Measurements from ENCODE around the gene TBC1D1.

TBC1D1 gene

DNA sequence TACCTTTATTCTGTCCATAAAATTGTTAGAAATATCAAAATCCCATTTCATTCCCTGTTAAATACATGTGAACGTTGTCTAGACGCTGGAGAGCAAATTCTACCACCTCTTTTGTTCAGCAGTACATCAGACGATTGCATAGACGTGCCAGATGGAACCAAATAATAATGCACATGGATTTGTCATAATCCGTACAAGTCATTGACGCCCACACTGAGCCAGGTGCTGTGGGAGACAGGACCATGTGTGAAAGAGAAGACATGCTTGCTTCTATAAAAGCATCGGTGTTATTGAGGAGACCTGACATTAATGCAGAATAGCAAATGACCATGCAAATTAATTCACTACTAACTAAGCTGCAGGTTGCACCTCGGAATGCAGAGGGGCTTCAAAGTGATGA lies 244.3 kb downstream of the TBC1D1 start:
- peaks cover 22% of the 10 kb centered on the region for H3K4me1 ChIP-seq (ENCODE audit: control insufficient read depth, insufficient read depth, low read length)
- H3K4me3 ChIP-seq (ENCODE audit: low read depth, low read length): no peak overlapping the region
- H3K9ac ChIP-seq (ENCODE audit: low read length): no peak overlapping the region
- H3K27ac ChIP-seq (ENCODE audit: low read depth, low read length): no peak overlapping the region
- H3K27me3 ChIP-seq (ENCODE audit: control insufficient read depth, insufficient read depth, low read length): peaks cover 4% of the 10 kb centered on the region; the same call in 1 of the 2 replicates
- H3K36me3 ChIP-seq (ENCODE audit: control insufficient read depth, insufficient read depth, low read length): peaks cover 54% of the 10 kb centered on the region
- no peaks in the 10 kb centered on the region for H3K9me3 ChIP-seq (ENCODE audit: control insufficient read depth, insufficient read depth, low read depth, low read length)

DNA sequence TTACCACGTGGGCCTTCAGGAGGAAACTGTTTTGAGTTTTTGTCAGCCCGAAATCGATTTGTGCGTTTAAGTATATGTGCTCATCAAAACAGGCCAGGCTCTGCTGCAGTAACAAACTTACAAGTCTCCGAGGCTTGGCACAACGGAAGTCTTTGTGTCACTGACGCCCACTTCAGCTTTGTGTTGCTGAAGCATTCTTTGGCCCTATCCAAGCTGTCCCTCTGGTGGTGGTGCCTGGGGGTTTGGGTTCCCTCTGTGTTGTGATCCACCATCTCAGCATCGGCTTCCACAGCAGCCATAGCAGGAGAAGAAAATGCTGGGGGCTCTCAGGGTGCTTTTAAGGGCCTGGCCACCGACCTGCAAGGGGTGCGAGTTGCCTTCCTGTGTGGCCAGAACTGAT lies 245.7 kb downstream of the TBC1D1 start:
- H3K27me3 ChIP-seq (ENCODE audit: control insufficient read depth, insufficient read depth, low read length): no peaks in the 10 kb centered on the region
- no peak overlapping the region for H3K27ac ChIP-seq (ENCODE audit: low read depth, low read length)
- no peak overlapping the region for H3K9ac ChIP-seq (ENCODE audit: low read length)
- no peaks in the 10 kb centered on the region for H3K9me3 ChIP-seq (ENCODE audit: control insufficient read depth, insufficient read depth, low read depth, low read length)
- H3K36me3 ChIP-seq (ENCODE audit: control insufficient read depth, insufficient read depth, low read length): peaks cover 54% of the 10 kb centered on the region
- peaks cover 10% of the 10 kb centered on the region for H3K4me1 ChIP-seq (ENCODE audit: control insufficient read depth, insufficient read depth, low read length)
- H3K4me3 ChIP-seq (ENCODE audit: low read depth, low read length): no peak overlapping the region

DNA sequence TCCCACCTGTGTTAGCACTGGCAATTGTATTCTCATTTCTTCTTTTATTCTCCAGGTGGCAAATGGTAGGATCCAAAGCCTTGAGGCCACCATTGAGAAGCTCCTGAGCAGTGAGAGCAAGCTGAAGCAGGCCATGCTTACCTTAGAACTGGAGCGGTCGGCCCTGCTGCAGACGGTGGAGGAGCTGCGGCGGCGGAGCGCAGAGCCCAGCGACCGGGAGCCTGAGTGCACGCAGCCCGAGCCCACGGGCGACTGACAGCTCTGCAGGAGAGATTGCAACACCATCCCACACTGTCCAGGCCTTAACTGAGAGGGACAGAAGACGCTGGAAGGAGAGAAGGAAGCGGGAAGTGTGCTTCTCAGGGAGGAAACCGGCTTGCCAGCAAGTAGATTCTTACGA lies 246.2 kb downstream of the TBC1D1 start:
- H3K4me1 ChIP-seq (ENCODE audit: control insufficient read depth, insufficient read depth, low read length): peaks cover 5% of the 10 kb centered on the region

DNA sequence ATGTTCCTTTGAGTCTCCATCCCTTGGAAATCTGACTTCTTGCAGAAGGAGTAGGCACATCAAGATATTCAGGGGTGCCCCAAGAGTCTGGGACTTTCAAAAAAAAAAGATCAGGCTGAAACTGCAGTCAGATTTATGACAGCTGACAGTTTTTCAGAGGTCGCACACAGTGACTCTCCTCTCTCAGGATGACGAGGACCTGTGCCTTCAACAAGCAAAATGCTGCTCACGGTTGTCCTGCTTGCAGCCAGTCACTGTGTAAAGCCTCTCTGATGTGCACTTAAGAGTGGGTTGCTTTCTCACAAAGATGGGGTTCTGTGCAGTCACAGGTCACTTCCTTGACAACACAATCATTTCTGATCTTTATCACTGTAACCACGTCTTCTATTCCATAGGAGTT lies 247.5 kb downstream of the TBC1D1 start:
- H3K9me3 ChIP-seq (ENCODE audit: control insufficient read depth, insufficient read depth, low read depth, low read length): no peaks in the 10 kb centered on the region
- H3K4me1 ChIP-seq (ENCODE audit: control insufficient read depth, insufficient read depth, low read length): no peaks in the 10 kb centered on the region
- H3K9ac ChIP-seq (ENCODE audit: low read length): no peak overlapping the region

More for the DNA sequence above, 246.2 kb downstream of the TBC1D1 start:
- Histone ChIP-seq H3K27me3 (ENCODE audit: control insufficient read depth, insufficient read depth, low read length) (no peaks in the 10 kb centered on the region), H3K27ac (ENCODE audit: low read depth, low read length) (no peak overlapping the region), H3K36me3 (ENCODE audit: control insufficient read depth, insufficient read depth, low read length) (peaks cover 54% of the 10 kb centered on the region), H3K4me3 (ENCODE audit: low read depth, low read length) (no peak overlapping the region), H3K9ac (ENCODE audit: low read length) (no peak overlapping the region), H3K9me3 (ENCODE audit: control insufficient read depth, insufficient read depth, low read depth, low read length) (no peaks in the 10 kb centered on the region)

DNA sequence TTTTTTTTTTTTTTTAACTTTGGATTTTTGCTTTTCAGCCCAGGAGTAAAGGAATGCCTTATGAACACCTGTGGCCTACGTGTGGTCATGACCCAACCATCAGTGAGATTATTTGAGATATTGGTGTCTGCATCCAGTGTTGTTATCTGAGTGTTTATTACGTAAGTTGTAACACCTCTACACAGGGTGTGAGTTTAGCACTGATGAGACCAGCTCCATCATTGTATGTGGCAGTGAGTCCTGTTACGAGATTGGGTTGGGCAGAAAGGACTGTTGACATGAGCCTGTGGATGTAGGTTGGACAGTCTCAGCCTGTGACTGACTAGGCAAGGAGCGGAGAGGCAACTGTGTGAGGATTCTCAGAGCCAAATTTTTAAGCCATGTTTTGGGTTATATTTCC lies 248.3 kb downstream of the TBC1D1 start:
- H3K9ac ChIP-seq (ENCODE audit: low read length): no peak overlapping the region

More for the DNA sequence above, 247.5 kb downstream of the TBC1D1 start:
- H3K27me3 ChIP-seq (ENCODE audit: control insufficient read depth, insufficient read depth, low read length): no peaks in the 10 kb centered on the region
- H3K36me3 ChIP-seq (ENCODE audit: control insufficient read depth, insufficient read depth, low read length): peaks cover 50% of the 10 kb centered on the region
- no peak overlapping the region for H3K4me3 ChIP-seq (ENCODE audit: low read depth, low read length)
- no peak overlapping the region for H3K27ac ChIP-seq (ENCODE audit: low read depth, low read length)

DNA sequence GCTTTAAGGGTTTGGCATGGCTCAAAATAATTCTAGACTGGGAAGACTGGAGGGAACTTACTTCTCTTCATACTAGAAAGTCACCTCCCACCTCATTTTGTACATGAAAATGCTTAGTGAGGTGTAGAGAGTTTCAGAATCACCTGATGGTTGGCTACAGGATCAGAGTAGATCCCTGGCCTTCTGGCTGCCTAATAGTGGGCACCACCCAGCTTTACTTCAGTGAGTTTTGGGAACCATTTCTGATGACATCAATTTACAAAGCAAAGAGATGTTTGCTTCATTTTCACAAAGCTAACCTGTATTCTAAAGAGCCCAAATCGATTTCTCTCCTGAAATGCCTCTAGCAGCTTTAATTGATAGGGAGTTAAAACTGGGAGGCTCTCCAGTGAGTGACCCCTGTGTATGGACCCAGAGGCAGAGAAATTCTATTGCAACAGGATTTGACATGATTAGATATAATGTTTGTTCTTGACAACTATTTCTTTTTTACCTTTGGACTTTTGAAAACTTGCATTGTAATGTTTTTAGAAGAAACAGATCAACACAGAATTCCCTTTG lies 249.8 kb downstream of the TBC1D1 start:
- no peak overlapping the region for H3K27ac ChIP-seq (ENCODE audit: low read depth, low read length)
- no peaks in the 10 kb centered on the region for H3K9me3 ChIP-seq (ENCODE audit: control insufficient read depth, insufficient read depth, low read depth, low read length)
- no peaks in the 10 kb centered on the region; the same call in 1 of the 2 replicates for H3K4me1 ChIP-seq (ENCODE audit: control insufficient read depth, insufficient read depth, low read length)
- no peaks in the 10 kb centered on the region for H3K27me3 ChIP-seq (ENCODE audit: control insufficient read depth, insufficient read depth, low read length)
- peaks cover 30% of the 10 kb centered on the region for H3K36me3 ChIP-seq (ENCODE audit: control insufficient read depth, insufficient read depth, low read length)
- no peak overlapping the region for H3K9ac ChIP-seq (ENCODE audit: low read length)
- H3K4me3 ChIP-seq (ENCODE audit: low read depth, low read length): no peak overlapping the region

More for the DNA sequence above, 248.3 kb downstream of the TBC1D1 start:
- Histone ChIP-seq H3K27me3 (ENCODE audit: control insufficient read depth, insufficient read depth, low read length) (no peaks in the 10 kb centered on the region), H3K4me3 (ENCODE audit: low read depth, low read length) (no peak overlapping the region), H3K36me3 (ENCODE audit: control insufficient read depth, insufficient read depth, low read length) (peaks cover 43% of the 10 kb centered on the region), H3K4me1 (ENCODE audit: control insufficient read depth, insufficient read depth, low read length) (no peaks in the 10 kb centered on the region; the same call in 1 of the 2 replicates), H3K9me3 (ENCODE audit: control insufficient read depth, insufficient read depth, low read depth, low read length) (no peaks in the 10 kb centered on the region), H3K27ac (ENCODE audit: low read depth, low read length) (no peak overlapping the region)

DNA sequence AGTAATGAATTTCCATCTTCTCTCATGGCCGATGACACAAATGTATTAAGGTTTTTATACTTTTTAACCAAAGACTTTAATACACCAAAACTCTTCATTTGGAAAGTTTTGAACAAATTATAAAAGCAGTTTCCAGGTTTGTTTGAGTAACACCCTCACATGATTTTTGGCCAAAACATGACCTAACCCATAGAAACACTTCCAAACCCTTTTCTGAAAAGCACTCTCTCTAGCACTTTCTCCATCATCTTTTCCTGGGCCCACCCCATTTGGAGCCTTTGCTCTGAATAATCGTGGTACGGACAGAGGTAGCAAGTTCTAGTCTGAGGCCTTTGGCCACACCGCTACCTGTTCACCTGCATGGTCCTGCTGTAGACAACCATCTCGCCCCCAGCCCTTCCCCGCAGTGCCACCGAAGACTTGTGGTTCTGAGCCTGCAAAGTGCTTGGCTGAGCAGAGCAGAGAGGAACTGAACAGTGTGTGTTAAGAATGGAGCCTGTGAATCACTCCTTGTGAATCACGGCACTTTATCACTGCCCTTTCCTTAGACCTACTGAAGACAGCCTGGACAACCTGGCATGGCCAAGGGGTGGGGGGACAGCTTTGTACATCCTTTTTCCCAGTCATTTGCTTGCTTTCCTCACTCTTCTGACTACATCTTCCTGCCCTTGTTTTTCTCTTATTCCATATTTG lies 251.1 kb downstream of the TBC1D1 start:
- H3K4me1 ChIP-seq (ENCODE audit: control insufficient read depth, insufficient read depth, low read length): no peaks in the 10 kb centered on the region; the same call in 1 of the 2 replicates
- no peaks in the 10 kb centered on the region for H3K9me3 ChIP-seq (ENCODE audit: control insufficient read depth, insufficient read depth, low read depth, low read length)
- H3K27ac ChIP-seq (ENCODE audit: low read depth, low read length): no peak overlapping the region
- no peak overlapping the region for H3K9ac ChIP-seq (ENCODE audit: low read length)
- no peak overlapping the region for H3K4me3 ChIP-seq (ENCODE audit: low read depth, low read length)
- no peaks in the 10 kb centered on the region for H3K27me3 ChIP-seq (ENCODE audit: control insufficient read depth, insufficient read depth, low read length)
- peaks cover 23% of the 10 kb centered on the region for H3K36me3 ChIP-seq (ENCODE audit: control insufficient read depth, insufficient read depth, low read length)

DNA sequence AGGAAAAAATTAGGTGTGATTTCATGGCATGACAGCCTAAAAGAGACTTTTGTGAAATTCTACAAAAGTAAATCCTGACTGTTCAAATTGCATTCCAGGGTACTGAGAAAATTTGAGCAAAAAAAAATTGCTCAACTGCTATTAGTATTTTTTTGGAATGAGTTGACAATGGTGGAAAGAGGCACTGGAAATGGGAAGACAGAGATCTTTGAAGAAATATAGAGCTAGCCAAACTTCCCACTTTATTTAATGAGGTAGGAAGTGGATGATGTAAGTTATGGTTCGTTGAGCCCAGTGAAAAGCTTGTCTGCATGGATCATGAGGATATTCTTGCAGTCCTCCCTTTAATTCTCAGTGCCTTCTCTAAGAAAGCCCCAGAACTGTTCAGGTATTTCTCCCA lies 253.1 kb downstream of the TBC1D1 start:
- H3K27me3 ChIP-seq (ENCODE audit: control insufficient read depth, insufficient read depth, low read length): no peaks in the 10 kb centered on the region
- peaks cover 10% of the 10 kb centered on the region for H3K36me3 ChIP-seq (ENCODE audit: control insufficient read depth, insufficient read depth, low read length)
- H3K9me3 ChIP-seq (ENCODE audit: control insufficient read depth, insufficient read depth, low read depth, low read length): no peaks in the 10 kb centered on the region
- no peak overlapping the region for H3K27ac ChIP-seq (ENCODE audit: low read depth, low read length)
- no peaks in the 10 kb centered on the region; the same call in 1 of the 2 replicates for H3K4me1 ChIP-seq (ENCODE audit: control insufficient read depth, insufficient read depth, low read length)
- no peak overlapping the region for H3K4me3 ChIP-seq (ENCODE audit: low read depth, low read length)
- no peak overlapping the region for H3K9ac ChIP-seq (ENCODE audit: low read length)

DNA sequence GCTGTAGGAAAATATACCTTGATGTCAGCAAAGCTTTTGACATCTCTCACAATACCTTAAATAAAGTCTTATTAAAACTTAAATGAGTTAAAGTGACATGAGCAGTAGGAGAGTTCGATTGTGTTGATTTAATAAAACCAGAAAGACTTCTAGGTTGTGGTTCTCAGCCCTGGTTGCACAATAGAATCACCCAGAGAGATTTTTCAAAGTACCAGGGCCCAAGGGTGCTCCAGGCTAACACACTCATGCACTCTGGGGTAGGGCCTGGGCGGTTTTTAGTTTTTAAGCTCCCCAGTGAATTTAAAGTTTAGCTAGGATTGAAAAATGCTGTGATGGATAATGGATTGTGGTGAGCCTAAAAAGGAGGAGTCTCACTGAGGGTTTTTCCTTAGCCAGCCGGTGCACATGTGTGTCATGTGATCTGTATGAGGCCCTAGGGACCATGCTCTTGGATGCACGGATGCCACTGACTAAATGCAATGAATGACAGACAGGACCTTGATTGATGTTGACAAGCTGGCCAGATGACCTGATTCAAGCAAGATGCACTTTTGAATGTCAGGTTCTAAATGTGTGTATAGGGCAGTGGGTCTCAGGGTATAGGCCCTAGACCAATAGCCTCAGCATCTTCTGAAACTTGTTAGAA lies 254.3 kb downstream of the TBC1D1 start:
- Histone ChIP-seq H3K27me3 (ENCODE audit: control insufficient read depth, insufficient read depth, low read length) (no peaks in the 10 kb centered on the region), H3K27ac (ENCODE audit: low read depth, low read length) (no peak overlapping the region), H3K9ac (ENCODE audit: low read length) (no peak overlapping the region), H3K4me1 (ENCODE audit: control insufficient read depth, insufficient read depth, low read length) (no peaks in the 10 kb centered on the region; the same call in 1 of the 2 replicates), H3K9me3 (ENCODE audit: control insufficient read depth, insufficient read depth, low read depth, low read length) (no peaks in the 10 kb centered on the region), H3K36me3 (ENCODE audit: control insufficient read depth, insufficient read depth, low read length) (0 out of 2 replicates have a peak, but pooled peaks cover under 1% of the 10 kb centered on the region), H3K4me3 (ENCODE audit: low read depth, low read length) (no peak overlapping the region)

DNA sequence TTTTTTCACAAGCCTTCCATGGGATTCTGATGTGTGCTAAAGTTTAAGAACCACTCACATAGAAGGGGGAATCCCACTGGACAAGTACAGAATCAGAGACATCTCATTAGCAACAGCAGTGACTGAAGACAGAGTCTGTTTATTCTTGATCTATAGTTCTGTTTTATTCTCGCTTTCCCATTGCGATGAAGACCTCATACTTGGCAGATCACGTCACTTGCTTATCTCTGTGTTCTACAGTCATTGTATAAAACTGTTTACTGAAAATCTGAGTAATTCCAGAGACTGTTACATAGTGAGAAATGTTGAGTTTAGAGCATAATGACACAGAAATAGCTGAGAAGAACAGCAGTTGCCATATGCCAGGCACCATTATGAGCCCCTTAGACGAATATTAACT lies 254.9 kb downstream of the TBC1D1 start:
- H3K9ac ChIP-seq (ENCODE audit: low read length): no peak overlapping the region
- H3K9me3 ChIP-seq (ENCODE audit: control insufficient read depth, insufficient read depth, low read depth, low read length): no peaks in the 10 kb centered on the region
- H3K36me3 ChIP-seq (ENCODE audit: control insufficient read depth, insufficient read depth, low read length): no peaks in the 10 kb centered on the region
- no peaks in the 10 kb centered on the region for H3K27me3 ChIP-seq (ENCODE audit: control insufficient read depth, insufficient read depth, low read length)
- H3K4me1 ChIP-seq (ENCODE audit: control insufficient read depth, insufficient read depth, low read length): no peaks in the 10 kb centered on the region; the same call in 1 of the 2 replicates
- no peak overlapping the region for H3K27ac ChIP-seq (ENCODE audit: low read depth, low read length)
- H3K4me3 ChIP-seq (ENCODE audit: low read depth, low read length): no peak overlapping the region

DNA sequence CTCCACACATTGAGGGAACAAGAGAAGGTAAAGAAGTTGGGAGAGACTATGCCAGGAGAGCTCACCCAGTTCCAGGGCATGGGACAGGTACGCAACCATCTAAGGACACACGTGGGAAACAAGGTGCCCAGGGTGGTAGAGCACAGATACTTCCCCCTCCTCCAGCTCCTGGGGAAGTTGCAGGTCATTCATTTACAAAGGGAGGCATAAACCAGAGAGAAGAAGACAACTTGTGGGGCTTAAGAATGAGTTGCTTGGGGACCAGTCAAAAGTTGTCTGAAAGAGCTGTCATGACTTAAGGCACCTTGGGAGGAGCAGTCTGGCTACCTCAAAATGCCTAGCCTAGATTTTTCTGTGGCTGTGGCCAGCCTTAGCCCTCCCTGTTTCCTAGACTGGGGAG lies 255.5 kb downstream of the TBC1D1 start:
- Histone ChIP-seq H3K36me3 (ENCODE audit: control insufficient read depth, insufficient read depth, low read length) (no peaks in the 10 kb centered on the region), H3K9me3 (ENCODE audit: control insufficient read depth, insufficient read depth, low read depth, low read length) (no peaks in the 10 kb centered on the region), H3K4me1 (ENCODE audit: control insufficient read depth, insufficient read depth, low read length) (no peaks in the 10 kb centered on the region; the same call in 1 of the 2 replicates), H3K27ac (ENCODE audit: low read depth, low read length) (no peak overlapping the region), H3K27me3 (ENCODE audit: control insufficient read depth, insufficient read depth, low read length) (no peaks in the 10 kb centered on the region), H3K4me3 (ENCODE audit: low read depth, low read length) (no peak overlapping the region), H3K9ac (ENCODE audit: low read length) (no peak overlapping the region)
